K562 (cell line): ENCODE data around the gene CD52. TPM values are rescaled to one million over a fixed set of nuclear protein-coding genes. Genes with fewer than 3 reads are reported as not detected.
A peak's percentile ranks its signal among the peaks of the same experiment; 100 is the strongest.

Experiments
- BRF2 ChIP-seq: IDR thresholded peaks from 3 replicates; pipeline ENCODE4 v1.6.1; 2011; ENCODE audit warnings: borderline replicate concordance, mild to moderate bottlenecking; ENCODE audit not compliant: insufficient read length, insufficient read depth
- DMBX1 ChIP-seq: fragments of 250-450 bp; sonication (Bioruptor Pico); IDR thresholded peaks from 2 replicates; pipeline ENCODE4 v1.8.0; 2022; ENCODE audit warnings: inconsistent platforms, mild to moderate bottlenecking, moderate library complexity, borderline replicate concordance
- DNMT1 ChIP-seq: fragments of 450-650 bp; IDR thresholded peaks from 2 replicates; pipeline ENCODE4 v1.6.1; 2016; ENCODE audit warnings: antibody characterized with exemption, mild to moderate bottlenecking
- FOXJ3 ChIP-seq: sonication (generic); formaldehyde crosslinking; IDR thresholded peaks from 2 replicates; pipeline ENCODE4 v1.4.0; 2020; ENCODE audit warnings: mild to moderate bottlenecking, missing genetic modification reagents
- FOXK1 ChIP-seq: sonication (generic); formaldehyde crosslinking; IDR thresholded peaks from 2 replicates; pipeline ENCODE4 v1.8.0; 2022; ENCODE audit warnings: missing genetic modification reagents, mild to moderate bottlenecking, borderline replicate concordance
- FOXM1 ChIP-seq, 2 experiments: fragments of 450-650 bp in 1 of 2; sonication (generic) in 1 of 2; formaldehyde crosslinking in 1 of 2; IDR thresholded peaks; 2 replicates each; pipeline versions ENCODE4 v1.6.1 to v1.9.0; 2017 to 2022; ENCODE audit warnings: low read depth in 2 of 2, mild to moderate bottlenecking in 2 of 2, missing genetic modification reagents in 1 of 2, moderate library complexity in 1 of 2
- ID3 ChIP-seq, 2 experiments: fragments of 250-450 bp in 1 of 2; fragments of 450-650 bp in 1 of 2; sonication (Bioruptor Pico) in 1 of 2; IDR thresholded peaks; 2 replicates each; pipeline versions ENCODE4 v1.6.1 to v1.8.0; 2016 to 2021; ENCODE audit warnings: mild to moderate bottlenecking in 2 of 2, moderate library complexity in 2 of 2, missing compliant biosample characterization in 1 of 2, missing genetic modification characterization in 1 of 2
- MNT ChIP-seq, 2 experiments: fragments of 450-650 bp; conservative IDR thresholded peaks; 2 replicates each; pipeline ENCODE4 v1.6.1; 2017; ENCODE audit warnings: mild to moderate bottlenecking in 2 of 2, moderate library complexity in 2 of 2
- MXD1 ChIP-seq: fragments of 250-450 bp; sonication (Bioruptor Pico); IDR thresholded peaks from 2 replicates; pipeline ENCODE4 v1.8.0; 2021; ENCODE audit warnings: borderline replicate concordance, mild to moderate bottlenecking, moderate library complexity; ENCODE audit not compliant: poor library complexity, severe bottlenecking
- NCOR1 ChIP-seq: fragments of 450-650 bp; IDR thresholded peaks from 2 replicates; pipeline ENCODE4 v1.6.1; 2016; ENCODE audit warnings: mild to moderate bottlenecking, moderate library complexity
- PRMT5 ChIP-seq: sonication (generic); formaldehyde crosslinking; IDR thresholded peaks from 2 replicates; pipeline ENCODE4 v1.5.0; 2020; ENCODE audit warnings: missing genetic modification reagents
- RBM39 ChIP-seq: fragments of 200-400 bp; formaldehyde crosslinking; optimal IDR thresholded peaks from 2 replicates; pipeline ENCODE3; 2018; ENCODE audit warnings: low read depth, low read length
- SOX6 ChIP-seq: fragments of 450-650 bp; IDR thresholded peaks from 2 replicates; pipeline ENCODE4 v1.6.1; 2014; ENCODE audit warnings: mild to moderate bottlenecking
- SREBF1 ChIP-seq: fragments of 150-350 bp; IDR thresholded peaks from 2 replicates; pipeline ENCODE4 v1.6.1; 2014; ENCODE audit warnings: antibody characterized with exemption, low read depth, low read length, borderline replicate concordance
- UBTF ChIP-seq, 2 experiments: IDR thresholded peaks; 2 replicates each; pipeline ENCODE4 v1.6.1; 2012; ENCODE audit warnings: improper control_type of control experiment in 2 of 2, low read depth in 2 of 2, low read length in 2 of 2, borderline replicate concordance in 1 of 2
- USF1 ChIP-seq: sonication (generic); formaldehyde crosslinking; IDR thresholded peaks from 2 replicates; pipeline ENCODE4 v1.9.0; 2022; ENCODE audit warnings: mild to moderate bottlenecking, missing genetic modification reagents
- ZBTB17 ChIP-seq: fragments of 450-650 bp; formaldehyde crosslinking; IDR thresholded peaks from 2 replicates; pipeline ENCODE4 v1.4.0; 2020; ENCODE audit warnings: mild to moderate bottlenecking
- ZNF311 ChIP-seq: fragments of 250-450 bp; sonication (Bioruptor Pico); IDR thresholded peaks from 2 replicates; pipeline ENCODE4 v1.4.0; 2020; ENCODE audit warnings: mild to moderate bottlenecking, moderate library complexity
- polyA plus RNA-seq, 8 experiments: library from polyadenylated mRNA; depleted of rRNA in 4 of 8; stranded (reverse) in 5 of 8; unstranded in 3 of 8; fragments of >200 nt; fragmentation: Nextera tagmentation in 2 of 8; fragmentation: Illumina TruSeq in 1 of 8; extraction: Ambion mirVana in 2 of 8; extraction: Trizol in 1 of 8; gene quantifications; 2 replicates each; pipeline versions ENCODE4 v1.2.1 to v1.2.3, GENCODE V29; 2011 to 2014; ENCODE audit warnings: inconsistent platforms in 1 of 8, missing spikeins in 1 of 8
- total RNA-seq, 7 experiments: library from RNA; depleted of rRNA in 6 of 7; stranded (reverse); fragments of >200 nt in 6 of 7; fragmentation: Illumina TruSeq in 2 of 7; extraction: Trizol in 2 of 7; gene quantifications; 2 replicates each; pipeline versions ENCODE4 v1.2.1 to v1.2.3, GENCODE V29; 2011 to 2021; ENCODE audit warnings: low replicate concordance in 1 of 7

The CD52 gene
- total and polyA plus RNA-seq, 9 of the 15 experiments (the other 6 are each of a cell fraction or from before 2014, with no cell fraction given): 34.9 to 488 (median 173) TPM

GRCh38 chr1:26275580-26276431 lies 42.0 kb upstream of the CD52 start (continued):
- TF ChIP-seq SOX6: peak; percentile 52
- TF ChIP-seq ID3 (CRISPR knock-in tag; IDR thresholded peaks at IDR 0.05): no peak
- TF ChIP-seq ID3 (tag; IDR thresholded peaks at IDR 0.05): no peak
- TF ChIP-seq SREBF1: no peak
- no peak for TF ChIP-seq DMBX1 (CRISPR knock-in tag)
- TF ChIP-seq PRMT5 (CRISPR knock-in tag): no peak
- TF ChIP-seq RBM39: no peak
- no peak for TF ChIP-seq FOXM1 (IDR thresholded peaks at IDR 0.05; ENCODE audit: low read depth)
- TF ChIP-seq FOXM1 (CRISPR knock-in tag; IDR thresholded peaks at IDR 0.05; ENCODE audit: low read depth): no peak
- TF ChIP-seq UBTF (IDR thresholded peaks at IDR 0.05; ENCODE audit: borderline replicate concordance in 1 of 2, low read depth in 2 of 2, low read length in 2 of 2): no peak
- no peak for TF ChIP-seq BRF2
- TF ChIP-seq MNT (conservative IDR thresholded peaks at IDR 0.05): peak; percentile 83 to 86
- TF ChIP-seq MXD1 (CRISPR knock-in tag): no peak
- no peak for TF ChIP-seq ZNF311 (CRISPR knock-in tag)
- no peak for TF ChIP-seq FOXJ3 (CRISPR knock-in tag)
- no peak for TF ChIP-seq DNMT1
- peak; percentile 92 for TF ChIP-seq USF1 (CRISPR knock-in tag)
- no peak for TF ChIP-seq ZBTB17 (CRISPR knock-in tag)
- TF ChIP-seq NCOR1: peak; percentile 30; the same call in 1 of the 2 replicates
- no peak for TF ChIP-seq FOXK1 (CRISPR knock-in tag)
